K562 (cell line): Measurements from ENCODE around the gene KMT2E. TPM values are rescaled to one million over a fixed set of nuclear protein-coding genes. Genes with fewer than 3 reads are reported as not detected.

Experiments used
- ATAC-seq: fragments of 200-7000 bp; cut with Tn5 transposase; 3 replicates; pipeline ENCODE4 v1.9.1; 2020; ENCODE audit warnings: moderate library complexity
- BruUV-seq: library from RNA; stranded (reverse); fragments of 400-500 nt; replicated peaks from 2 replicates; lab custom pipeline; 2021; lab: Mats Ljungman, UMichigan
- CTCF ChIA-PET: fragments of 300-600 bp; formaldehyde crosslinking; extraction: SDS; loops from one replicate; lab custom pipeline; 2021; ENCODE audit warnings: low intra/inter-chr PET ratio; lab: Yijun Ruan, JAX
- POLR2A ChIA-PET: fragments of 300-600, 350-650 bp; sonication (Branson Sonifier 250); formaldehyde crosslinking; extraction: SDS; loops from one replicate; lab custom pipeline; 2021; ENCODE audit warnings: antibody characterized with exemption, inconsistent platforms; lab: Yijun Ruan, JAX
- DNase-seq, 4 experiments: peaks; one replicate each; pipeline versions ENCODE4 v3.0.0 to v3.0.0-alpha.2; 2011 to 2018; ENCODE audit warnings: low spot score in 3 of 4, mixed read lengths in 3 of 4; ENCODE audit errors: extremely low read depth in 1 of 4
- FAIRE-seq: peaks from 2 replicates; lab custom pipeline; 2011; peaks lifted over from hg19 to GRCh38; lab: Jason Lieb, UNC
- H2AFZ ChIP-seq: 2 replicates; pipeline ENCODE4 v1.6.0; 2011; ENCODE audit warnings: low read depth, low read length, control low read depth, inconsistent platforms
- H3K27ac ChIP-seq: fragments of 200-600 bp; 3 replicates; pipeline ENCODE4 v1.8.0; 2011; ENCODE audit warnings: low read depth, mild to moderate bottlenecking, control low read depth, inconsistent platforms, low read length, moderate library complexity, mixed read lengths; ENCODE audit errors: extremely low read depth
- H3K27me3 ChIP-seq, 2 experiments: fragments of 300-600 bp in 1 of 2; 2 replicates in 1 of 2; 3 replicates in 1 of 2; pipeline versions ENCODE4 v1.6.0 to v1.8.0; 2011; ENCODE audit warnings: inconsistent platforms in 2 of 2, low read length in 2 of 2, mild to moderate bottlenecking in 1 of 2, mixed read lengths in 1 of 2, moderate library complexity in 1 of 2; ENCODE audit not compliant: control insufficient read depth in 2 of 2, insufficient read depth in 2 of 2
- H3K36me3 ChIP-seq: fragments of 300-600 bp; 3 replicates; pipeline ENCODE4 v1.8.0; 2011; ENCODE audit warnings: mild to moderate bottlenecking, low read length, inconsistent platforms; ENCODE audit not compliant: control insufficient read depth, insufficient read depth
- H3K4me1 ChIP-seq, 2 experiments: fragments of 200-600 bp in 1 of 2; replicated peaks in 1 of 2; 2 replicates in 1 of 2; 3 replicates in 1 of 2; pipeline versions ENCODE4 v1.5.1 to v1.8.0; 2011; ENCODE audit warnings: inconsistent platforms in 2 of 2, low read length in 2 of 2, mild to moderate bottlenecking in 1 of 2, mixed read lengths in 1 of 2, moderate library complexity in 1 of 2; ENCODE audit not compliant: control insufficient read depth in 2 of 2, insufficient read depth in 2 of 2
- H3K4me2 ChIP-seq: 2 replicates; pipeline ENCODE4 v1.6.1; 2011; ENCODE audit warnings: low read length, control low read depth, inconsistent platforms, mixed read lengths; ENCODE audit not compliant: insufficient read depth
- H3K4me3 ChIP-seq: fragments of 200-600 bp; sonication (generic), shearing (Covaris generic); 2 replicates; pipeline ENCODE4 v1.5.1; 2016; ENCODE audit warnings: control low read depth, inconsistent platforms
- H3K79me2 ChIP-seq: fragments of 200-600 bp; 3 replicates; pipeline ENCODE4 v1.8.0; 2011; ENCODE audit warnings: low read length, inconsistent platforms; ENCODE audit not compliant: control insufficient read depth, insufficient read depth
- H3K9ac ChIP-seq, 2 experiments: 2 replicates each; pipeline versions ENCODE4 v1.6.0 to v1.6.1; 2011; ENCODE audit warnings: low read depth in 2 of 2, low read length in 2 of 2, control low read depth in 1 of 2, inconsistent platforms in 1 of 2, mild to moderate bottlenecking in 1 of 2, mixed read lengths in 1 of 2; ENCODE audit not compliant: insufficient read depth in 1 of 2
- H3K9me1 ChIP-seq: one replicate; pipeline ENCODE4 v1.6.0; 2011; ENCODE audit warnings: inconsistent platforms, mild to moderate bottlenecking, low read length, moderate library complexity; ENCODE audit not compliant: control insufficient read depth, insufficient read depth
- H3K9me3 ChIP-seq: replicated peaks from 2 replicates; pipeline ENCODE4 v1.5.1; 2011; ENCODE audit warnings: low read depth, low read length, inconsistent platforms; ENCODE audit not compliant: control insufficient read depth, insufficient read depth
- H4K20me1 ChIP-seq: replicated peaks from 2 replicates; pipeline ENCODE4 v1.6.1; 2011; ENCODE audit warnings: low read length, inconsistent platforms, mixed read lengths; ENCODE audit not compliant: control insufficient read depth, insufficient read depth
- ATF7 ChIP-seq: fragments of 450-650 bp; IDR thresholded peaks from 2 replicates; pipeline ENCODE4 v1.7.1; 2014; ENCODE audit warnings: mild to moderate bottlenecking, moderate library complexity
- BHLHE40 ChIP-seq: IDR thresholded peaks from 2 replicates; pipeline ENCODE4 v1.6.1; 2011; ENCODE audit warnings: low read length, improper control_type of control experiment
- CBX1 ChIP-seq: sonication (generic); IDR thresholded peaks from 2 replicates; pipeline ENCODE4 v1.6.1; 2016; ENCODE audit warnings: antibody characterized with exemption, low read depth, mild to moderate bottlenecking
- CTBP1 ChIP-seq: fragments of 450-650 bp; IDR thresholded peaks from 2 replicates; pipeline ENCODE4 v1.6.1; 2016; ENCODE audit warnings: borderline replicate concordance
- HIVEP1 ChIP-seq: fragments of 250-450 bp; sonication (Bioruptor Pico); IDR thresholded peaks from 2 replicates; pipeline ENCODE4 v1.4.0; 2020; ENCODE audit warnings: mild to moderate bottlenecking
- HMG20B ChIP-seq: fragments of 250-450 bp; sonication (Bioruptor Pico); IDR thresholded peaks from 2 replicates; pipeline ENCODE4 v1.5.0; 2021; ENCODE audit warnings: mild to moderate bottlenecking
- MAFG ChIP-seq: fragments of 450-650 bp; conservative IDR thresholded peaks from 2 replicates; pipeline ENCODE4 v1.6.1; 2016; ENCODE audit warnings: missing genetic modification characterization, missing compliant biosample characterization
- MECOM ChIP-seq: fragments of 250-450 bp; sonication (Bioruptor Pico); IDR thresholded peaks from 2 replicates; pipeline ENCODE4 v1.8.0; 2022; ENCODE audit warnings: inconsistent platforms
- MEIS2 ChIP-seq: fragments of 450-650 bp; IDR thresholded peaks from 2 replicates; pipeline ENCODE4 v1.6.1; 2014; ENCODE audit warnings: mild to moderate bottlenecking; ENCODE audit not compliant: partially characterized antibody
- NR0B1 ChIP-seq: fragments of 450-650 bp; IDR thresholded peaks from one replicate; pipeline ENCODE4 v1.6.1; 2018; ENCODE audit warnings: mild to moderate bottlenecking, moderate library complexity; ENCODE audit not compliant: partially characterized antibody
- POLR2H ChIP-seq: IDR thresholded peaks from 2 replicates; pipeline ENCODE4 v1.6.1; 2016; ENCODE audit warnings: missing genetic modification characterization, low read depth, mild to moderate bottlenecking, control low read depth, missing compliant biosample characterization, moderate library complexity
- PRMT5 ChIP-seq: sonication (generic); formaldehyde crosslinking; IDR thresholded peaks from 2 replicates; pipeline ENCODE4 v1.5.0; 2020; ENCODE audit warnings: missing genetic modification reagents
- SRSF9 ChIP-seq: fragments of 200-400 bp; formaldehyde crosslinking; IDR thresholded peaks from 2 replicates; pipeline ENCODE4 v1.6.1; 2017; ENCODE audit warnings: low read depth, low read length, borderline replicate concordance
- USF2 ChIP-seq: sonication (generic); formaldehyde crosslinking; IDR thresholded peaks from 2 replicates; pipeline ENCODE4 v1.5.0; 2020; ENCODE audit warnings: missing genetic modification reagents
- ZEB2 ChIP-seq: fragments of 450-650 bp; IDR thresholded peaks from 2 replicates; pipeline ENCODE4 v1.6.1; 2016
- ZNF12 ChIP-seq: sonication (generic); formaldehyde crosslinking; IDR thresholded peaks from 2 replicates; pipeline ENCODE4 v1.4.0; 2020; ENCODE audit warnings: mild to moderate bottlenecking, missing genetic modification reagents
- ZNF551 ChIP-seq: fragments of 250-450 bp; sonication (Bioruptor Pico); IDR thresholded peaks from 2 replicates; pipeline ENCODE4 v1.5.0; 2021; ENCODE audit warnings: mild to moderate bottlenecking, moderate library complexity
- ZNF699 ChIP-seq: fragments of 250-450 bp; sonication (Bioruptor Pico); IDR thresholded peaks from 2 replicates; pipeline ENCODE4 v1.8.0; 2021; ENCODE audit warnings: mild to moderate bottlenecking, moderate library complexity; ENCODE audit not compliant: insufficient replicate concordance
- WGBS: fragments of 100-300 bp; shearing (Covaris generic); methylation state at CpG from one replicate; pipeline ENCODE4 v1.1.6; 2016; ENCODE audit warnings: low coverage, mixed read lengths; ENCODE audit not compliant: insufficient coverage; ENCODE audit errors: missing lambda C conversion rate; 5-methylcytosine and 5-hydroxymethylcytosine counted together
- in situ Hi-C: fragments of 300-500 bp; cut with MboI; formaldehyde crosslinking; loops from 4 replicates; pipeline ENCODE4 v1.15.0; 2018; ENCODE audit warnings: inconsistent platforms, mixed read lengths
- intact Hi-C: fragments of 100-400 bp; cut with micrococcal nuclease; formaldehyde crosslinking; loops from 2 replicates; pipeline ENCODE4 v1.14.2; 2022
- polyA plus RNA-seq, 8 experiments: library from polyadenylated mRNA; depleted of rRNA in 4 of 8; stranded (reverse) in 5 of 8; unstranded in 3 of 8; fragments of >200 nt; fragmentation: Nextera tagmentation in 2 of 8; fragmentation: Illumina TruSeq in 1 of 8; extraction: Ambion mirVana in 2 of 8; extraction: Trizol in 1 of 8; gene quantifications; 2 replicates each; pipeline versions ENCODE4 v1.2.1 to v1.2.3, GENCODE V29; 2011 to 2014; ENCODE audit warnings: inconsistent platforms in 1 of 8, missing spikeins in 1 of 8
- total RNA-seq, 7 experiments: library from RNA; depleted of rRNA in 6 of 7; stranded (reverse); fragments of >200 nt in 6 of 7; fragmentation: Illumina TruSeq in 2 of 7; extraction: Trizol in 2 of 7; gene quantifications; 2 replicates each; pipeline versions ENCODE4 v1.2.1 to v1.2.3, GENCODE V29; 2011 to 2021; ENCODE audit warnings: low replicate concordance in 1 of 7
- TF ChIP-seq, protein P1 (sequence below): fragments of 450-650 bp; IDR thresholded peaks from 2 replicates; pipeline ENCODE4 v1.6.1; 2017; ENCODE audit warnings: antibody characterized with exemption, mild to moderate bottlenecking

KMT2E gene
- total and polyA plus RNA-seq, 9 of the 15 experiments (the other 6 are each of a cell fraction or from before 2014, with no cell fraction given) = 8.9 to 55.3 (median 38.1) TPM

GRCh38 chr7:104985259-104985617 lies 28.8 kb upstream of the KMT2E start:
- BruUV-seq = no TSS peak
- peak overlapping the region in 1 of 2 experiments; percentile 93; a peak in 1 of 4 replicates for H3K9ac ChIP-seq
- no peak overlapping the region; the same call in 2 of the 3 replicates for H3K27ac ChIP-seq
- ChIA-PET POLR2A (interaction anchor here (1.1 to 6.2 kb wide), 4 partner anchors 11 to 65 kb away, joined by 3 to 73 read pairs (median 18); partner anchors contain the start of gene KMT2E), CTCF (no interaction called here)
- no peaks in the 10 kb centered on the region for H3K9me3 ChIP-seq
- no peaks in the 10 kb centered on the region for H3K27me3 ChIP-seq
- DNase-seq = no peak
- H3K79me2 ChIP-seq = peaks cover 60% of the 10 kb centered on the region
- peaks cover 23% of the 10 kb centered on the region; the same call in 1 of the 3 replicates for H3K36me3 ChIP-seq
- peaks cover 14 to 19% of the 10 kb centered on the region in 2 experiments; a peak in 4 of 5 replicates for H3K4me1 ChIP-seq
- H3K4me3 ChIP-seq = no peak overlapping the region
- no peak for ATAC-seq
- 36% methylated on average over 1 of the region's 1 CpG for WGBS
- H2AFZ ChIP-seq = no peak overlapping the region
- H3K4me2 ChIP-seq = peak overlapping the region; percentile 92; the same call in 1 of the 2 replicates
- in situ Hi-C loops = no loop called here
- H4K20me1 ChIP-seq = 0 out of 2 replicates have a peak, but pooled peaks cover 4% of the 10 kb centered on the region
- intact Hi-C loops = loop anchor here (2.0 to 10.0 kb wide), 2 partner anchors 20 to 150 kb away; no protein-coding TSS in a partner anchor
- no peaks in the 10 kb centered on the region for H3K9me1 ChIP-seq
- FAIRE-seq = no peak
- TF ChIP-seq ZEB2 (no peak), HMG20B (CRISPR knock-in tag) (no peak), ZNF551 (0 out of 2 replicates have a peak, but pooled peaks have one; percentile 10), CTBP1 (no peak), ZNF699 (CRISPR knock-in tag) (no peak), USF2 (CRISPR knock-in tag) (no peak), ZNF12 (CRISPR knock-in tag) (no peak), MEIS2 (no peak), PRMT5 (no peak), HIVEP1 (CRISPR knock-in tag) (no peak), POLR2H (tag) (peak; percentile 32; the same call in 1 of the 2 replicates), ATF7 (no peak), MAFG (no peak), NR0B1 (no peak), MECOM (CRISPR knock-in tag) (0 out of 2 replicates have a peak, but pooled peaks have one; percentile 45), CBX1 (no peak), BHLHE40 (no peak), SRSF9 (no peak)
- TF ChIP-seq, protein P1, sequence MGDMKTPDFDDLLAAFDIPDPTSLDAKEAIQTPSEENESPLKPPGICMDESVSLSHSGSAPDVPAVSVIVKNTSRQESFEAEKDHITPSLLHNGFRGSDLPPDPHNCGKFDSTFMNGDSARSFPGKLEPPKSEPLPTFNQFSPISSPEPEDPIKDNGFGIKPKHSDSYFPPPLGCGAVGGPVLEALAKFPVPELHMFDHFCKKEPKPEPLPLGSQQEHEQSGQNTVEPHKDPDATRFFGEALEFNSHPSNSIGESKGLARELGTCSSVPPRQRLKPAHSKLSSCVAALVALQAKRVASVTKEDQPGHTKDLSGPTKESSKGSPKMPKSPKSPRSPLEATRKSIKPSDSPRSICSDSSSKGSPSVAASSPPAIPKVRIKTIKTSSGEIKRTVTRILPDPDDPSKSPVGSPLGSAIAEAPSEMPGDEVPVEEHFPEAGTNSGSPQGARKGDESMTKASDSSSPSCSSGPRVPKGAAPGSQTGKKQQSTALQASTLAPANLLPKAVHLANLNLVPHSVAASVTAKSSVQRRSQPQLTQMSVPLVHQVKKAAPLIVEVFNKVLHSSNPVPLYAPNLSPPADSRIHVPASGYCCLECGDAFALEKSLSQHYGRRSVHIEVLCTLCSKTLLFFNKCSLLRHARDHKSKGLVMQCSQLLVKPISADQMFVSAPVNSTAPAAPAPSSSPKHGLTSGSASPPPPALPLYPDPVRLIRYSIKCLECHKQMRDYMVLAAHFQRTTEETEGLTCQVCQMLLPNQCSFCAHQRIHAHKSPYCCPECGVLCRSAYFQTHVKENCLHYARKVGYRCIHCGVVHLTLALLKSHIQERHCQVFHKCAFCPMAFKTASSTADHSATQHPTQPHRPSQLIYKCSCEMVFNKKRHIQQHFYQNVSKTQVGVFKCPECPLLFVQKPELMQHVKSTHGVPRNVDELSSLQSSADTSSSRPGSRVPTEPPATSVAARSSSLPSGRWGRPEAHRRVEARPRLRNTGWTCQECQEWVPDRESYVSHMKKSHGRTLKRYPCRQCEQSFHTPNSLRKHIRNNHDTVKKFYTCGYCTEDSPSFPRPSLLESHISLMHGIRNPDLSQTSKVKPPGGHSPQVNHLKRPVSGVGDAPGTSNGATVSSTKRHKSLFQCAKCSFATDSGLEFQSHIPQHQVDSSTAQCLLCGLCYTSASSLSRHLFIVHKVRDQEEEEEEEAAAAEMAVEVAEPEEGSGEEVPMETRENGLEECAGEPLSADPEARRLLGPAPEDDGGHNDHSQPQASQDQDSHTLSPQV = no peak
